Left lobe of liver (tissue), 2 donors: ENCODE data around the gene MED26. TPM values are rescaled to one million over a fixed set of nuclear protein-coding genes. Genes with fewer than 3 reads are reported as not detected.
"Not testable (repeated sequence)": the region's sequence is repeated elsewhere in the genome, so short reads cannot be mapped to it uniquely, and the experiment has no call there.

Experiments
- ATAC-seq: fragments of 200-7000 bp; cut with Tn5 transposase; one replicate; pipeline ENCODE4 v1.9.1; 2020; ENCODE audit warnings: mild to moderate bottlenecking, moderate library complexity
- DNase-seq: peaks from one replicate; pipeline ENCODE4 v3.0.0-alpha.2; 2020; ENCODE audit warnings: low spot score
- total RNA-seq: library from RNA; stranded (reverse); gene quantifications from one replicate; pipeline ENCODE4 v1.2.1, GENCODE V29; 2021
- donor health status: DM: no; HTN: no; CAD: no; lungs with moderate emphysema.
- donor health status: DM: no; HTN: yes; CAD: no.

Gene MED26
- total RNA-seq, 1 donor from 2014 or later, result 6.0 TPM

GRCh38 chr19:16576690-16577530 lies 51.1 kb downstream of the MED26 start:
- DNase-seq, result no peak
- peak; percentile 0 for ATAC-seq

- ATAC-seq, result peak; percentile 69
- peak; percentile 88 for DNase-seq
These were observed 51.9 kb downstream of the MED26 start for GRCh38 chr19:16575861-16576689.

GRCh38 chr19:16575282-16575681 lies 52.7 kb downstream of the MED26 start:
- DNase-seq, result no peak
- ATAC-seq, result no peak

- no peak for DNase-seq
- no peak for ATAC-seq
These were observed 54.1 kb downstream of the MED26 start for GRCh38 chr19:16573925-16574324.

- ATAC-seq (no peak), DNase-seq (no peak)
These were observed 54.7 kb downstream of the MED26 start for GRCh38 chr19:16573296-16573695.

GRCh38 chr19:16572332-16573211 lies 55.4 kb downstream of the MED26 start, which contains the start of gene SLC35E1:
SLC35E1 (minus strand) TSS chr19:16572415; CDS start chr19:16572364, 51 bp downstream.
- DNase-seq (peak; percentile 98), ATAC-seq (peak; percentile 86)

GRCh38 chr19:16571822-16572331 lies 56.1 kb downstream of the MED26 start:
- ATAC-seq (no peak), DNase-seq (no peak)

GRCh38 chr19:16571283-16571682 lies 56.7 kb downstream of the MED26 start:
- DNase-seq (no peak), ATAC-seq (no peak)

GRCh38 chr19:16569609-16570320 lies 58.2 kb downstream of the MED26 start:
- DNase-seq (no peak), ATAC-seq (no peak)

GRCh38 chr19:16566702-16567101 lies 61.3 kb downstream of the MED26 start:
- DNase-seq (no peak), ATAC-seq (no peak)

GRCh38 chr19:16566161-16566560 lies 61.8 kb downstream of the MED26 start:
- DNase-seq (no peak), ATAC-seq (no peak)

- DNase-seq, result no peak
- no peak for ATAC-seq
These were observed 63.2 kb downstream of the MED26 start for GRCh38 chr19:16564842-16565241.

- ATAC-seq, result no peak
These were observed 65.4 kb downstream of the MED26 start for GRCh38 chr19:16562608-16563025.

GRCh38 chr19:16561382-16561781 lies 66.6 kb downstream of the MED26 start:
- ATAC-seq, result no peak

More at GRCh38 chr19:16562608-16563025, 65.4 kb downstream of the MED26 start:
- no peak for DNase-seq

GRCh38 chr19:16559780-16560276 lies 68.2 kb downstream of the MED26 start:
- no peak for ATAC-seq
- DNase-seq, result no peak

More at GRCh38 chr19:16561382-16561781, 66.6 kb downstream of the MED26 start:
- no peak for DNase-seq

GRCh38 chr19:16554776-16555175 lies 73.2 kb downstream of the MED26 start:
- DNase-seq (no peak), ATAC-seq (no peak)

- not testable (repeated sequence) for DNase-seq, ATAC-seq
These were observed 76.1 kb downstream of the MED26 start for GRCh38 chr19:16551902-16552301.

GRCh38 chr19:16548956-16549355 lies 79.0 kb downstream of the MED26 start:
- ATAC-seq, result no peak
- no peak for DNase-seq

GRCh38 chr19:16544473-16545231 lies 83.4 kb downstream of the MED26 start:
- ATAC-seq (no peak), DNase-seq (no peak)
